ENCODE data around the gene SELENOO.

SELENOO gene

GRCh38 chr22:50185375-50186087, 15.3 kb upstream of the SELENOO start, which contains the start of gene TRABD:
Gene TRABD (plus strand): TSS chr22:50185913. CDS start chr22:50193061, 7,148 bp downstream.
- DNase-seq, result peak; percentile 46 to 90

- DNase-seq, result no peak
Observed at GRCh38 chr22:50186181-50186714, 14.6 kb upstream of the SELENOO start.

- DNase-seq, result peak in 1 of 2 experiments; percentile 22
Observed at GRCh38 chr22:50186761-50187523, 13.9 kb upstream of the SELENOO start.

- no peak for DNase-seq
Observed at GRCh38 chr22:50188356-50188755, 12.5 kb upstream of the SELENOO start.

GRCh38 chr22:50189184-50189848, 11.5 kb upstream of the SELENOO start:
- no peak for DNase-seq

GRCh38 chr22:50189849-50190181, 11.0 kb upstream of the SELENOO start:
- no peak for DNase-seq

GRCh38 chr22:50190182-50190940, 10.4 kb upstream of the SELENOO start:
- DNase-seq, result no peak

GRCh38 chr22:50190941-50191741, 9.7 kb upstream of the SELENOO start:
- no peak for DNase-seq

GRCh38 chr22:50192436-50193204, 8.2 kb upstream of the SELENOO start:
- DNase-seq, result no peak

GRCh38 chr22:50193621-50194020, 7.2 kb upstream of the SELENOO start:
- DNase-seq, result no peak

GRCh38 chr22:50194037-50194805, 6.6 kb upstream of the SELENOO start:
- no peak for DNase-seq

- DNase-seq, result no peak
Observed at GRCh38 chr22:50196256-50196655, 4.6 kb upstream of the SELENOO start.

GRCh38 chr22:50197000-50197800, 3.6 kb upstream of the SELENOO start:
- no peak for DNase-seq

- no peak for DNase-seq
Observed at GRCh38 chr22:50197856-50198623, 2.8 kb upstream of the SELENOO start.

- no peak for DNase-seq
Observed at GRCh38 chr22:50198624-50199017, 2.2 kb upstream of the SELENOO start.

- no peak for DNase-seq
Observed at GRCh38 chr22:50199251-50199721, 1.5 kb upstream of the SELENOO start.

- no peak for DNase-seq
Observed at GRCh38 chr22:50199829-50200460, 866 bp upstream of the SELENOO start.
